Naive thymus-derived CD8-positive, alpha-beta T cell (primary cell): ENCODE measurements around the gene CYP4F2. TPM values are rescaled to one million over a fixed set of nuclear protein-coding genes. Genes with fewer than 3 reads are reported as not detected.
"Not testable (repeated sequence)": the region's sequence is repeated elsewhere in the genome, so short reads cannot be mapped to it uniquely, and the experiment has no call there.

Experiments used
- ATAC-seq, 2 donors: fragments of 150-1000 bp; cut with Tn5 transposase in 1 of 2; sonication (Bioruptor Pico), chemical (Tn5 transposase) in 1 of 2; 1 replicate in 1 of 2; 2 replicates in 1 of 2; pipeline ENCODE4 v1.10.0; 2021; ENCODE audit warnings: mild to moderate bottlenecking in 2 of 2, moderate library complexity in 2 of 2
- POLR2A ChIA-PET: fragments of 350-600 bp; sonication (Branson Sonifier 250); formaldehyde crosslinking; loops from one replicate; lab custom pipeline; 2021; ENCODE audit warnings: antibody characterized with exemption; lab: Charles Lee
- DNase-seq, 10 donors: peaks; one replicate each; pipeline versions ENCODE4 v3.0.0 to v3.0.0-alpha.2; 2020 to 2022
- H3K27ac Mint-ChIP-seq, 10 donors: one replicate each; pipeline ENCODE4 v1.8.0; 2020 to 2022; ENCODE audit warnings: mild to moderate bottlenecking in 10 of 10, mixed read lengths in 10 of 10, moderate library complexity in 4 of 10, inconsistent platforms in 1 of 10
- H3K27me3 Mint-ChIP-seq, 5 donors: one replicate each; pipeline ENCODE4 v1.8.0; 2021 to 2022; ENCODE audit warnings: mixed read lengths in 5 of 5
- H3K36me3 Mint-ChIP-seq, 3 donors: one replicate each; pipeline ENCODE4 v1.8.0; 2020 to 2022; ENCODE audit warnings: mixed read lengths in 3 of 3, mild to moderate bottlenecking in 2 of 3, inconsistent platforms in 1 of 3
- H3K4me1 Mint-ChIP-seq, 4 donors: one replicate each; pipeline ENCODE4 v1.8.0; 2021 to 2022; ENCODE audit warnings: mixed read lengths in 4 of 4
- H3K4me3 Mint-ChIP-seq, 10 donors: one replicate each; pipeline ENCODE4 v1.8.0; 2020 to 2022; ENCODE audit warnings: mild to moderate bottlenecking in 10 of 10, mixed read lengths in 10 of 10, moderate library complexity in 6 of 10, inconsistent platforms in 1 of 10
- H3K9me3 Mint-ChIP-seq, 9 donors: one replicate each; pipeline ENCODE4 v1.8.0; 2020 to 2022; ENCODE audit warnings: mixed read lengths in 9 of 9, mild to moderate bottlenecking in 3 of 9, inconsistent platforms in 1 of 9, moderate library complexity in 1 of 9
- polyA plus RNA-seq, 3 donors: library from polyadenylated mRNA; unstranded; fragments of 300-500 nt; fragmentation: Illumina TruSeq; gene quantifications; one replicate each; pipeline ENCODE4 v1.2.3, GENCODE V29; 2021
- total RNA-seq, 8 experiments: library from RNA in 2 of 8; stranded (reverse) in 2 of 8; gene quantifications; one replicate each; pipeline ENCODE4 v1.2.3 and lab custom pipeline; 2021 to 2026

Gene CYP4F2
- total and polyA plus RNA-seq, 5 experiments from 2014 or later, result not detected

- peak; percentile 36 to 71 for ATAC-seq
Measured at GRCh38 chr19:15871570-15871969, 26.3 kb downstream of the CYP4F2 start.

DNA sequence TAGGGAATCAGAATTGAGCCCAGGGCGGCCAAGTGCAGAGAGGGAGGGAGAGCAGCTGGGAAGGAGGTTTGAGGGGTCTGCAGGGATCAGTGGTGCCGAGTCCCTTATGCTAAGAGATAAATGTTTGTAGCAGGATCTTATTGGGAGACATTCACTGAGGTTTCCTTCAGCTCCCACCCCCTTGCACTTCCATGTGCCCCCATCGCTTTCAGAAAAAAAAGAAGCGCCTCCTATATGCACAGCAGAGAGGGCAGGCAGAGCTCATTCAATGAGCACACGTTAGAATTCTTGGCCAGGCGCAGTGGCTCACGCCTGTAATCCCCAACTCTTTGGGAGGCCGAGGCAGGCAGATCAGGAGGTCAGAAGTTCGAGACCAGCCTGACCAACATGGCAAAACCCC is 28.0 kb downstream of the CYP4F2 start:
- Mint-ChIP-seq H3K9me3 (peaks cover 0 to 7% (median 3%) of the 10 kb centered on the region in 9 donors), H3K27ac (peak overlapping the region in 2 of 10 donors; percentile 44 to 54), H3K27me3 (peaks cover 0 to 11% (median 8%) of the 10 kb centered on the region in 5 donors), H3K4me1 (peaks cover 9 to 21% (median 18%) of the 10 kb centered on the region in 4 donors), H3K36me3 (peaks cover 0 to 5% (median 0%) of the 10 kb centered on the region in 3 donors), H3K4me3 (no peak overlapping the region)
- DNase-seq (no peak), ATAC-seq (no peak)
- POLR2A ChIA-PET, result interaction anchor here (0.6 to 0.7 kb wide), 2 partner anchors 39 to 407 kb away, joined by 3 read pairs; no protein-coding TSS in a partner anchor

More at GRCh38 chr19:15871570-15871969, 26.3 kb downstream of the CYP4F2 start:
- Mint-ChIP-seq H3K4me3 (peak overlapping the region in 8 of 10 donors; percentile 53 to 83 (median 68)), H3K27me3 (peaks cover 0 to 19% (median 14%) of the 10 kb centered on the region in 5 donors), H3K36me3 (peaks cover 0 to 5% (median 0%) of the 10 kb centered on the region in 3 donors), H3K4me1 (peaks cover 11 to 29% (median 19%) of the 10 kb centered on the region in 4 donors), H3K9me3 (peaks cover 0 to 7% (median 3%) of the 10 kb centered on the region in 9 donors), H3K27ac (peak overlapping the region in 2 of 10 donors; percentile 76 to 80)
- DNase-seq, result peak in 4 of 10 donors; percentile 2 to 34 (median 16)
- POLR2A ChIA-PET, result interaction anchor here (1.5 kb wide), 1 partner anchor 35 kb away, joined by 9 read pairs; no protein-coding TSS in a partner anchor

DNA sequence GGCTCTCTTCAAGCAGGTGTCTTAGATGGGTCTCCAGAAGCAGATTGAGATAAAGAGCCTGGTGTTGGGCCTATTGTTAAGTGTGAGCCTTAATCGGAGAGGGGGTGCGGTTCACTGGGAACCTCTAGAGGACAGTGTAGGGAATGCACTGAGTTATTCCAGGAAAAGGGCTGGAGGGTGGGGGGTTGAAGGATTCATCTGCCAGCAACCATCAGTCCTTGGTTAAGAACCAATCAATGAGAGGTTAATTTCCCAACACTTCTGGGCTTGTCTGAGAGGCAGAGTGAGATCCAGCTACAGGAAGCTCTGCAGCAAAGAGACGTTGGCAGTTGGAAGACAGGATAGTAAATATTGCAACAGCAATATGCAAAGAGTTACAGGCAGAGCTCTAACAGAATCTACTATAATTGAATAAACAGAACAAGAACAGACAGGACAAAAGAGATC is 28.7 kb downstream of the CYP4F2 start:
- Mint-ChIP-seq H3K4me3 (no peak overlapping the region), H3K27ac (peak overlapping the region in 5 of 10 donors; percentile 17 to 54 (median 34)), H3K4me1 (peaks cover 9 to 19% (median 16%) of the 10 kb centered on the region in 4 donors), H3K36me3 (no peaks in the 10 kb centered on the region), H3K27me3 (peaks cover 0 to 11% (median 5%) of the 10 kb centered on the region in 5 donors), H3K9me3 (peaks cover 0 to 2% (median 0%) of the 10 kb centered on the region in 9 donors)
- ATAC-seq, result peak; percentile 86 to 88
- DNase-seq, result peak in 9 of 10 donors; percentile 10 to 76 (median 29)
- POLR2A ChIA-PET, result interaction anchor here (0.7 kb wide), 1 partner anchor 38 kb away, joined by 3 read pairs; no protein-coding TSS in a partner anchor

DNA sequence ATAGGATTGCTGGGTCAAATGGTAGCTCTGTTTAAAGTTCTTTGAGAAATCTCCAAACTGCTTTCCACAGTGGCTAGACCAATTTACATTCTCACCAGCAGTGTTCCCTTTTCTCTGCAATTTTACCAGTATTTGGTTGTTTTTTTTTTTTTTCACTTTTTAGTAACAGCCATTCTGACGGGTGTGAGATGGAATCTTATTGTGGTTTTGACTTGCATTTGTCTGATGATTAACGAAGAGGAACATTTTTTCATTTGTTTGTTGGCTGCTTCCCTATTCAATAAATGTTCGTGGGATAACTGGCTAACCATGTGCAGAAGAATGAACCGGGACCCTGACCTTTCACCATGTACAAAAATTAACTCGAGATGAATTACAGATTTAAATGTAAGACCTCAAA is 31.2 kb downstream of the CYP4F2 start:
- H3K4me3 Mint-ChIP-seq, result no peak overlapping the region
- POLR2A ChIA-PET, result no interaction called here
- H3K27ac Mint-ChIP-seq, result no peak overlapping the region
- no peaks in the 10 kb centered on the region for H3K36me3 Mint-ChIP-seq
- H3K4me1 Mint-ChIP-seq, result peaks cover 9 to 17% (median 14%) of the 10 kb centered on the region in 4 donors
- no peak for DNase-seq
- H3K9me3 Mint-ChIP-seq, result no peaks in the 10 kb centered on the region
- ATAC-seq, result no peak
- peaks cover 0 to 4% (median 0%) of the 10 kb centered on the region in 5 donors for H3K27me3 Mint-ChIP-seq

DNA sequence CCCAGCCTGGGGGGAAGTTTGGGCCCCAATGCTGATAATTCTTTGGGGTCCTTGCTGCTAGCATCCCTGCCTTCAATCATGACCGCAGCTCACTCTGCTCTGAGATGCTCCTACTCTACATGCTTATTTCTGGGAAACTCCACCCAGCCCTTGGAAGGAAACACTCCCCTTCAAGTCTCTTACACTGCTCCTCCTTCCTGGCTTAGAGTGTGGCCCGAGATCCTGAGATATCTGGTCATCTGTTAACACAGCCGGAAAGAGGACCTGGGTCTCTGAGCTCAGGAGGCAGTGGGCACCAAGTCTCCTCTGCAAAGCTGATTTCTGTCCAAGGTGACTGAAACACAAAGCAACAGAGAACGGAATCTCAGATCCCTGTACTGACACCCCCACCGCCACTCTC is 33.0 kb downstream of the CYP4F2 start:
- H3K4me1 Mint-ChIP-seq, result peaks cover 8 to 17% (median 10%) of the 10 kb centered on the region in 4 donors
- no peak overlapping the region for H3K4me3 Mint-ChIP-seq
- DNase-seq, result no peak
- H3K27ac Mint-ChIP-seq, result peak overlapping the region in 1 of 10 donors; percentile 81
- POLR2A ChIA-PET, result interaction anchor here (0.5 to 0.6 kb wide), 3 partner anchors 22 to 196 kb away, joined by 3 read pairs; no protein-coding TSS in a partner anchor
- no peaks in the 10 kb centered on the region for H3K36me3 Mint-ChIP-seq
- H3K9me3 Mint-ChIP-seq, result no peaks in the 10 kb centered on the region
- ATAC-seq, result no peak
- H3K27me3 Mint-ChIP-seq, result peaks cover 0 to 5% (median 3%) of the 10 kb centered on the region in 5 donors

DNA sequence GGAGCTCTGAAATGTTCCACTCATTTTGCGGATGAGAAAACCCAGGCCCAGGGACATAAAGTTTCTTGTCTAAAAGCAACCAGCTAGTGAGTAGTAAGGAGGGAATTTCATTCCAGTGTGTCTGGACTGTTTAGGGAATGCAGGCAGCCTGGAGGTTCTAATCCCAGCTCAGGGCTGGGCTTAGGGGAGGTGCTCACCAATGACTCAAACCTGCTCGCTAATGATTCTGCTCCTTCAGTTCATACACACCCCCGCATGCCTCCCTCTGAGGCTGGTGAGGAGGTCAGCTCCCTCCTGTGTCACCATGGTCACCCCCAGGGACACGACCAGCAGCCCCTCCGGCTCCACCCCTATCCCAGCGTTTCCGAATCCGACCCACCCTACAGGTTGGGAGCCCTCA is 34.6 kb downstream of the CYP4F2 start:
- no peaks in the 10 kb centered on the region for H3K36me3 Mint-ChIP-seq
- ATAC-seq, result no peak
- H3K27me3 Mint-ChIP-seq, result peaks cover 0 to 5% (median 3%) of the 10 kb centered on the region in 5 donors
- H3K9me3 Mint-ChIP-seq, result no peaks in the 10 kb centered on the region
- POLR2A ChIA-PET, result no interaction called here
- DNase-seq, result no peak
- H3K4me3 Mint-ChIP-seq, result no peak overlapping the region
- H3K27ac Mint-ChIP-seq, result peak overlapping the region in 1 of 10 donors; percentile 33
- peaks cover 0 to 5% (median 2%) of the 10 kb centered on the region in 4 donors for H3K4me1 Mint-ChIP-seq

GRCh38 chr19:15862444-15862843 is 35.4 kb downstream of the CYP4F2 start:
- POLR2A ChIA-PET, result no interaction called here
- no peak overlapping the region for H3K4me3 Mint-ChIP-seq
- no peaks in the 10 kb centered on the region for H3K36me3 Mint-ChIP-seq
- no peak for DNase-seq
- H3K9me3 Mint-ChIP-seq, result no peaks in the 10 kb centered on the region
- H3K4me1 Mint-ChIP-seq, result peaks cover 0 to 2% (median under 1%) of the 10 kb centered on the region in 4 donors
- H3K27ac Mint-ChIP-seq, result peak overlapping the region in 1 of 10 donors; percentile 13
- H3K27me3 Mint-ChIP-seq, result peaks cover 0 to 5% (median 3%) of the 10 kb centered on the region in 5 donors
- no peak for ATAC-seq

- DNase-seq, result no peak
- H3K27me3 Mint-ChIP-seq, result peaks cover 0 to 5% (median 3%) of the 10 kb centered on the region in 5 donors
- H3K27ac Mint-ChIP-seq, result no peak overlapping the region
- no peaks in the 10 kb centered on the region for H3K9me3 Mint-ChIP-seq
- H3K36me3 Mint-ChIP-seq, result no peaks in the 10 kb centered on the region
- POLR2A ChIA-PET, result no interaction called here
- no peak overlapping the region for H3K4me3 Mint-ChIP-seq
- H3K4me1 Mint-ChIP-seq, result peaks cover 0 to 3% (median under 1%) of the 10 kb centered on the region in 4 donors
- ATAC-seq, result no peak
Measured at GRCh38 chr19:15860522-15860921, 37.4 kb downstream of the CYP4F2 start.

DNA sequence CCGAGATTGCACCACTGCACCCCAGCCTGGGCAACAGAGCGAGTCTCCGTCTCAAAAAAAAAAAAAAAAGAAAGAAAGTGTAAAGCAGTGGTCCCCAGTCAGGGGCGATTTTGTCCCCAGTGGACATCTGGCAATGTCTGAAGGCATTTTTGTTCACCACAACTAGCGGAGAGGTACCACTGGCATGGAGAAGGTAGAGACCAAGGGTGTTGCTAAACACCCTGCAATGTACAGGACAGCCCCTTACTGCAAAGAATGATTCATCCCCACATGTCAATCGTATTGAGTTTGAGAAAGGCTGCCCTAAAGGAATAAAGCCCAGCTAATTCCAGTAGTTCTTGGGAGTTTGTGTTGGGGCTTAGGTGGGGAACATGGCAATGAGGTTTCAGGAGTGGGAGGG is 38.7 kb downstream of the CYP4F2 start:
- ATAC-seq, result no peak
- Mint-ChIP-seq H3K36me3 (no peaks in the 10 kb centered on the region), H3K9me3 (no peaks in the 10 kb centered on the region), H3K4me3 (no peak overlapping the region), H3K27ac (no peak overlapping the region), H3K27me3 (peaks cover 0 to 5% (median 3%) of the 10 kb centered on the region in 5 donors), H3K4me1 (peaks cover 0 to 5% (median under 1%) of the 10 kb centered on the region in 4 donors)
- no peak for DNase-seq
- POLR2A ChIA-PET, result interaction anchor here (1.2 kb wide), 1 partner anchor 22 kb away, joined by 4 read pairs; no protein-coding TSS in a partner anchor

DNA sequence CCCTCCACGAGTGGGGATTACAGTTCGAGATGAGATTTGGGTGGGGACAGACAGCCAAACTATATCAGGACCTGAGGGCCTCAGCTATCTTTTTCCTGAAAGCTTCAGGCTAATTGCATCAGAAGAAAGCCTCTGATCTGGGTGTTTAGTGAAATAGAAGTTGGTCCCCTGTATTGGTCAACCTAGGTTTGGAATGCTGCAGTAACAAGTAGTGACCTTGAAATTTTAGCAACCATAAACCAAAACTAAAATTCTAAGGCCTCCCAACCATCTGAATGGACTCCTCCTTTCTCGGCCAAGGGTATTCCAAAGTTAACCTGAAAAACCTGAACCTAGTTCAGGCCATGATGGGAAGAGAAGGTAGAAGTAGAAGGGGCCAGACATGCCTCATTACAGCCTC is 47.5 kb downstream of the CYP4F2 start:
- Mint-ChIP-seq H3K4me3 (no peak overlapping the region), H3K4me1 (peaks cover 11 to 13% (median 11%) of the 10 kb centered on the region in 4 donors), H3K9me3 (no peaks in the 10 kb centered on the region), H3K36me3 (no peaks in the 10 kb centered on the region), H3K27me3 (no peaks in the 10 kb centered on the region), H3K27ac (no peak overlapping the region)
- ATAC-seq (no peak), DNase-seq (no peak)
- POLR2A ChIA-PET, result interaction anchor here (0.7 to 1.9 kb wide), 3 partner anchors 9 to 32 kb away, joined by 3 to 7 read pairs (median 4); no protein-coding TSS in a partner anchor

DNA sequence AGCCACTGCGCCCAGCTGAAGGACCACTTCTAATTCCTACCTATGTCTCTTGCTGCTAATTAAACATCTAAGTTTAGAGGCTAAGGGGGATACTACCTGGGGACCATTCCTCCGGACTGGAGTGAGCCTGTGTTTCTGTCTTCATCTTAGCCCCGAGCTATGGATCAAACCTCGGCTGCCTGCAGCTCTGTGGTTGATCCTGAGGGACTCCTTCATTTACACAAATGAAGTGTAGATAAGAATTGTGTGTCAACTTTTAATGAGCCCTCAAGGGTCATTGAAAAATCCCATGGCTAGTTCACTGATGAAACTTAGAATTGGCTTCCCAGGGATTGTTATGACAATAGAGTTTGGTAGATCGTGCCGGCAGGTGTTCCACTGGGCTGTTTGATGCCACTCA is 51.0 kb downstream of the CYP4F2 start:
- Mint-ChIP-seq H3K9me3 (no peaks in the 10 kb centered on the region), H3K36me3 (no peaks in the 10 kb centered on the region), H3K27ac (peak overlapping the region in 6 of 10 donors; percentile 24 to 76 (median 55)), H3K4me1 (peaks cover 27 to 43% (median 35%) of the 10 kb centered on the region in 4 donors), H3K27me3 (no peaks in the 10 kb centered on the region), H3K4me3 (peak overlapping the region in 1 of 10 donors; percentile 11)
- POLR2A ChIA-PET, result interaction anchor here (1.1 kb wide), 1 partner anchor 11 kb away, joined by 5 read pairs; no protein-coding TSS in a partner anchor
- ATAC-seq (no peak), DNase-seq (no peak)

- not testable (repeated sequence) for H3K36me3 Mint-ChIP-seq, H3K9me3 Mint-ChIP-seq, H3K27me3 Mint-ChIP-seq
- DNase-seq (peak in 1 of 10 donors; percentile 6), ATAC-seq (peak in 1 of 2 donors; percentile 15)
- POLR2A ChIA-PET, result interaction anchor here (1.0 to 1.6 kb wide), 3 partner anchors 9 to 230 kb away, joined by 3 to 8 read pairs (median 7); no protein-coding TSS in a partner anchor
- peak overlapping the region in 9 of 10 donors; percentile 1 to 76 (median 60) for H3K4me3 Mint-ChIP-seq
- H3K4me1 Mint-ChIP-seq, result peaks cover 28 to 46% (median 36%) of the 10 kb centered on the region in 4 donors
- peak overlapping the region in 9 of 10 donors; percentile 8 to 91 (median 80) for H3K27ac Mint-ChIP-seq
Measured at GRCh38 chr19:15843894-15844222, 54.0 kb downstream of the CYP4F2 start.
